GM23338 (cell line): ENCODE data around the gene PGAM5.

ENCODE experiments used
- CREB1 ChIP-seq: fragments of 250-450 bp; sonication (Bioruptor Pico); IDR thresholded peaks from 2 replicates; pipeline ENCODE4 v1.5.0; 2020; ENCODE audit warnings: low read depth, mild to moderate bottlenecking, moderate library complexity
- CTCF ChIP-seq, 2 experiments: fragments of 200-600 bp in 1 of 2; sonication (generic) in 1 of 2; conservative IDR thresholded peaks; 2 replicates each; pipeline versions ENCODE4 v1.5.1 to v1.6.1; 2016 to 2017; ENCODE audit warnings: antibody characterized with exemption in 2 of 2, low read depth in 2 of 2, mild to moderate bottlenecking in 2 of 2, moderate library complexity in 1 of 2
- ETS1 ChIP-seq: IDR thresholded peaks from 2 replicates; pipeline ENCODE4 v1.6.1; 2016; ENCODE audit warnings: antibody characterized with exemption
- EZH2 ChIP-seq: fragments of 200-600 bp; sonication (generic); IDR thresholded peaks from one replicate; pipeline ENCODE4 v1.8.0; 2017; ENCODE audit warnings: antibody characterized with exemption, mild to moderate bottlenecking, low read depth; ENCODE audit not compliant: unreplicated experiment
- EZH2phosphoT487 ChIP-seq: fragments of 200-600 bp; sonication (generic); IDR thresholded peaks from one replicate; pipeline ENCODE4 v1.8.1; 2018; ENCODE audit warnings: antibody characterized with exemption; ENCODE audit not compliant: unreplicated experiment
- JUNB ChIP-seq: IDR thresholded peaks from one replicate; pipeline ENCODE4 v1.6.1; 2016; ENCODE audit warnings: antibody characterized with exemption; ENCODE audit not compliant: unreplicated experiment
- NANOG ChIP-seq: IDR thresholded peaks from 2 replicates; pipeline ENCODE4 v1.6.1; 2016; ENCODE audit warnings: antibody characterized with exemption, borderline replicate concordance
- POLR2AphosphoS5 ChIP-seq: IDR thresholded peaks from 2 replicates; pipeline ENCODE4 v1.6.1; 2016; ENCODE audit warnings: antibody characterized with exemption, low read depth
- REST ChIP-seq: IDR thresholded peaks from one replicate; pipeline ENCODE4 v1.6.1; 2018; ENCODE audit warnings: antibody characterized with exemption; ENCODE audit not compliant: unreplicated experiment
- ZNF114 ChIP-seq: fragments of 250-450 bp; sonication (Bioruptor Pico); IDR thresholded peaks from 2 replicates; pipeline ENCODE4 v1.5.0; 2020; ENCODE audit warnings: mild to moderate bottlenecking, moderate library complexity
- ZNF331 ChIP-seq: fragments of 250-450 bp; sonication (Bioruptor Pico); IDR thresholded peaks from 2 replicates; pipeline ENCODE4 v1.5.0; 2020; ENCODE audit warnings: low read depth, mild to moderate bottlenecking, moderate library complexity

- TF ChIP-seq POLR2AphosphoS5 (no peak), REST (no peak), NANOG (no peak), CTCF (conservative IDR thresholded peaks at IDR 0.05; ENCODE audit: low read depth in 2 of 2) (no peak), EZH2 (no peak), EZH2phosphoT487 (no peak), ETS1 (no peak), ZNF331 (CRISPR knock-in tag) (no peak), CREB1 (CRISPR knock-in tag) (no peak), ZNF114 (CRISPR knock-in tag) (no peak), JUNB (no peak)
These were observed 2.5 kb upstream of the PGAM5 start for GRCh38 chr12:132708150-132708549.
